ENCODE data around the gene CARMIL3. TPM values are rescaled to one million over a fixed set of nuclear protein-coding genes. Genes with fewer than 3 reads are reported as not detected.

Gene CARMIL3
- total RNA-seq, 1 donor from 2014 or later: 1.5 TPM

DNA sequence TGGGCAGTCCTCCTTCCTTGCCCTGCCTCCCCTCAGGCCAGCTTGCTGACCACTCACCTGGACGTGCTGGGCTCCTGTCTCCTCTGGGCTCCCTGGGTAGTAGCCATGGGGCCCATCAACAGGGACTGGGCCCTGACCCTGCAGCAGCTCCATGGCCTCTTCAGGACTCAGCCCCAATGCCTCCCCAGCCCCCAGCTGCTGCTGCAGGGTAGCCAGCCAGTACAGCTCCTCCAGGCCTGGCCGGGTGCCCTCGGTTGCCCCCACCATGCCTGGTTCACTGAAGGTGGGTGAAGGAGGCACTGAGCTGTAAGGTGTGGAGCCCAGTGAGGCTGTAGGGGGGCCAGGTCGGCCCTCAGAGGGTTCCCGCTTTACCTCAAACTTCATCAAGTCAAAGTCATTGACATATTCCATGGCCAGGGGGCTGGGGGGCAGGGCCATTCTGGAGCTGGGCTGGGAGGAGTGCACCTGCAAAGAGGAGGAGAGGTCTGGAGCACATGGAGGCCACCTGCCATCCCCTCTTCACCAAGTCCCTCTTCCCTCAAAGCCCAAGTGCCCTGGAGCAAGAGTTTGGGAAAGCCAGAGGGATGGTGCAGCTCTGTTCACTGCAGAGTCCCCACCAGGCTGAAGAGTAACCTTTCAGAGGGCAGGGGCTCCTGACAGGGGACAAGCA is 30.7 kb downstream of the CARMIL3 start:
- Mint-ChIP-seq H3K27me3 (peaks cover 6% of the 10 kb centered on the region), H3K27ac (peak overlapping the region; percentile 77), H3K9me3 (no peaks in the 10 kb centered on the region), H3K4me1 (peaks cover 16% of the 10 kb centered on the region), H3K4me3 (peak overlapping the region; percentile 84), H3K36me3 (ENCODE audit: low read depth) (no peaks in the 10 kb centered on the region)
- intact Hi-C loops (cut with micrococcal nuclease): no loop called here
- DNase-seq: no peak

GRCh38 chr14:24083462-24083861 is 31.7 kb downstream of the CARMIL3 start:
- intact Hi-C loops (cut with micrococcal nuclease): no loop called here
- Mint-ChIP-seq H3K36me3 (ENCODE audit: low read depth) (no peaks in the 10 kb centered on the region), H3K27ac (no peak overlapping the region), H3K9me3 (no peaks in the 10 kb centered on the region), H3K4me1 (peaks cover 16% of the 10 kb centered on the region), H3K4me3 (no peak overlapping the region), H3K27me3 (peaks cover 6% of the 10 kb centered on the region)
- no peak for DNase-seq

GRCh38 chr14:24084440-24084839 is 32.6 kb downstream of the CARMIL3 start:
- DNase-seq: no peak
- no peak overlapping the region for H3K4me3 Mint-ChIP-seq
- H3K27ac Mint-ChIP-seq: no peak overlapping the region
- intact Hi-C loops (cut with micrococcal nuclease): no loop called here
- peaks cover 6% of the 10 kb centered on the region for H3K27me3 Mint-ChIP-seq
- H3K9me3 Mint-ChIP-seq: no peaks in the 10 kb centered on the region
- peaks cover 16% of the 10 kb centered on the region for H3K4me1 Mint-ChIP-seq
- no peaks in the 10 kb centered on the region for H3K36me3 Mint-ChIP-seq (ENCODE audit: low read depth)

GRCh38 chr14:24085215-24085614 is 33.4 kb downstream of the CARMIL3 start:
- H3K4me1 Mint-ChIP-seq: peaks cover 13% of the 10 kb centered on the region
- no peaks in the 10 kb centered on the region for H3K9me3 Mint-ChIP-seq
- H3K27ac Mint-ChIP-seq: no peak overlapping the region
- no peak for DNase-seq
- peaks cover 6% of the 10 kb centered on the region for H3K27me3 Mint-ChIP-seq
- no peaks in the 10 kb centered on the region for H3K36me3 Mint-ChIP-seq (ENCODE audit: low read depth)
- no peak overlapping the region for H3K4me3 Mint-ChIP-seq
- intact Hi-C loops (cut with micrococcal nuclease): no loop called here

DNA sequence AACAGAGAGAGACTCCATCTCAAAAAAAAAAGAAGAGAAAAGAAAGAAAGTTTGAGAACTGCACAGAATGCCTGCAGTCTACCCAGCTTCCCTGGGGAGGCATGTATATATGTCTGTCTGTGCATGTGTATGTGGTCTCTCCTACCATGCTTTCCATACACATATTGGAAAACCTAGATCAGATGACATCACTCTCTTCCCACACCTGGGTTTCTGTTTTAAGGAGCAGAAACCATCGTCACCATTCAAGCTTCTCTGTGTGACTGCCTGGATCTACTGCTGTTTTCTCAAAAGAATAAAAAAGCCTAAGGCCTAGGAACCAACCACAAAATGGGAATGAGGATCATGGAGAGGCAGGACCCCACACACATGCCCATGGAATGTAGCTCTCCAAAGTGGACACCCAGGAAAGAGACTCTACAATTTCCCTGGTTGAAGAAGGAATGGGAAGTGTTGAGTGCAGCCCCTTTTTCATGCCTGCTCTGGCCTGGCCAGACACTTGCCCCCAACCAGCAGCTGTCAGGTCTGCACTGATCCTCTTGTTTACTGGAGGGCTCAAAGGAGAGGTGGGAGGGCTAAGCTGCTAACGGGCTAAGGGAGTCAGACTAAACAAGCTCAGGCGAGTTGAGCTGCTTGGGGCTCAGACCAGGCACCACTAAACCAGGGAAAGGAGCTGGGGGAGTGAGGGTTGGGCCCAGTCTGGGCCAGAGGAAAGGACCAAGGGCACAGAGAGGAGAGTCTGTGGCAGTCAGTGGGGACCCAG is 34.6 kb downstream of the CARMIL3 start:
- Mint-ChIP-seq H3K27me3 (peaks cover 6% of the 10 kb centered on the region), H3K9me3 (no peaks in the 10 kb centered on the region), H3K4me3 (no peak overlapping the region), H3K4me1 (peaks cover 11% of the 10 kb centered on the region), H3K27ac (no peak overlapping the region), H3K36me3 (ENCODE audit: low read depth) (no peaks in the 10 kb centered on the region)
- intact Hi-C loops (cut with micrococcal nuclease): no loop called here
- DNase-seq: no peak

GRCh38 chr14:24087004-24087403 is 35.2 kb downstream of the CARMIL3 start:
- no peak overlapping the region for H3K4me3 Mint-ChIP-seq
- no peaks in the 10 kb centered on the region for H3K9me3 Mint-ChIP-seq

GRCh38 chr14:24088095-24088494 is 36.3 kb downstream of the CARMIL3 start:
- H3K4me1 Mint-ChIP-seq: peaks cover 13% of the 10 kb centered on the region
- no peak for DNase-seq
- no peak overlapping the region for H3K4me3 Mint-ChIP-seq
- H3K9me3 Mint-ChIP-seq: no peaks in the 10 kb centered on the region
- H3K36me3 Mint-ChIP-seq (ENCODE audit: low read depth): no peaks in the 10 kb centered on the region
- intact Hi-C loops (cut with micrococcal nuclease): no loop called here
- no peak overlapping the region for H3K27ac Mint-ChIP-seq
- no peaks in the 10 kb centered on the region for H3K27me3 Mint-ChIP-seq

More at GRCh38 chr14:24087004-24087403, 35.2 kb downstream of the CARMIL3 start:
- intact Hi-C loops (cut with micrococcal nuclease): no loop called here
- Mint-ChIP-seq H3K27me3 (peaks cover 3% of the 10 kb centered on the region), H3K4me1 (peaks cover 8% of the 10 kb centered on the region), H3K36me3 (ENCODE audit: low read depth) (no peaks in the 10 kb centered on the region), H3K27ac (no peak overlapping the region)
- DNase-seq: no peak

DNA sequence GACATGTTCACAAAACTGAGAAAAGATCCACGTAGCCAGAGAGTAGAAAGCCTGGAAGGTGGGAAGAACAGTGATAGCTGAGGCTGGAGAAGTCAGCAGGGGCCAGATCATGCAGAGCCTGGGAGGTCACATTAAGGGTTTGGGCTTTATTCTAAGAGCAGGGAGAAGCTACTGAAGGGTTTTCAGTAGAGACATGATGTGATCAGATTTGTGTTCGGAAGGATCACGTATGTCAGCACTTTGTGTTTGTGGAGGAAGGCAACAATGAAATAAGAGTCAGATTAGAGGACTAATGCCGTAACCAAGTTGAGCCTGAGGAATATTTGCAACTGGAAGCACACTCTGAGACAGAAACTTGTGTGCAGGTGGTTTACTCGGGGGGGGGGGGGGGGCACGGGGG is 38.1 kb downstream of the CARMIL3 start:
- H3K36me3 Mint-ChIP-seq (ENCODE audit: low read depth): peaks cover under 1% of the 10 kb centered on the region
- intact Hi-C loops (cut with micrococcal nuclease): loop anchor here (1.0 to 5.0 kb wide), 4 partner anchors 32 to 103 kb away; partner anchors contain the start of gene DHRS4L2

DNA sequence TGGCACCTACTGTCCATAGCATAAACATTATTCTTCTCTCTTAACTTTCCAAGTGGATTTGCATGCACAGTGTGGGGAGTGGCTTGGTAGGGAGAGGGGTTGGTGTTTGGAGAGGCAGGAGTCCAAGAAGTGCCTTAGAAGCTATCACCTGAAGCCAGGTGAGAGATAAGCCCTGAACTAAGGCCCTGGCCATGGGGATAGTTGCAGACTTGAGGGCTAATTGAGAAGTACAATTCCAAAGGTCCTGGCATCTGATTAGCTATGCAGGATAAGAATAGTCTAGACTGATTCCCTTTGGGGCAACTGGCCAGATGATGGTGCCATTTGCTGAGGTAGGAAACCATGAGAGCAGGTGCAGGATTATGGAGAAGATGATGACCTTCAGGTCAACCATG is 40.3 kb downstream of the CARMIL3 start:
- H3K9me3 Mint-ChIP-seq: no peaks in the 10 kb centered on the region
- no peak for DNase-seq
- H3K4me3 Mint-ChIP-seq: peak overlapping the region; percentile 12
- H3K36me3 Mint-ChIP-seq (ENCODE audit: low read depth): peaks cover 16% of the 10 kb centered on the region
- intact Hi-C loops (cut with micrococcal nuclease): loop anchor here (5.0 kb wide), 1 partner anchor 105 kb away; the partner anchor contains the start of gene DHRS4L2
- H3K27ac Mint-ChIP-seq: peak overlapping the region; percentile 34
- H3K4me1 Mint-ChIP-seq: peaks cover 34% of the 10 kb centered on the region
- no peaks in the 10 kb centered on the region for H3K27me3 Mint-ChIP-seq

More for the DNA sequence above, 38.1 kb downstream of the CARMIL3 start:
- Mint-ChIP-seq H3K4me3 (no peak overlapping the region), H3K27ac (no peak overlapping the region), H3K4me1 (peaks cover 19% of the 10 kb centered on the region), H3K9me3 (no peaks in the 10 kb centered on the region), H3K27me3 (no peaks in the 10 kb centered on the region)
- DNase-seq: no peak

DNA sequence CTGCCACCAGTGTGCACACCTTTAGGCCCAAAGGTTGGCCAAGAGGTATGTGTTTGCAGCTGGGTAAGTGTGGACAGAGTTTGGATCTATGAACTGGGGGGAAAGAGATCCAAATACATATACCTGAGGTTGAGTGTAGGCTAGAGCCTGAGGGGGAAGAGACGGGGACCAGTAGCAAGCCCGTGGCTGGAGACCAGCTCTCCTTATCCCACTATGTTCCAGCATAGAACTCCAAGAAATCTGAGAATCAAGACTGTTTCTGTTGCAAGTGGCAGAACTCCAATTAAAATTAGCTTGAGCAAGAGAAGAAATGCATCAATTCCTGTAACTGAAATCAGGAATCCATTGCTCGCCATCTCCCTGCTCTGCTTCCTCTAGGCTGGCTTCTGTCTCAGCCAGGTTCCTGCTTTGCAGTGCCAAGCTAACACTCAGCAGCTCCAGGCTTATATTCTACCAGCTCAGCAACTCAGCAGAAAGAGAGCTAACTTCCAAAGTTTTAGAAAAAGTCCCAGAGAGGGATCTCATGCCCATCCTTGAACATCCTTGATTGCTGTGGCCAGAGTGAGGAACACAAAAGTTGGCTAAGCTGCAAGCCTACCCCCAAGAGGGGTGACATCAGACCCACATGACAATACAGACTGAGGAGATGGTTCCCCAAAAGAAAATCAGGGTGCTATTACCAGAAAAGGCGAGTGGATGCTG is 40.8 kb downstream of the CARMIL3 start:
- no peaks in the 10 kb centered on the region for H3K9me3 Mint-ChIP-seq
- H3K4me3 Mint-ChIP-seq: peak overlapping the region; percentile 94
- H3K4me1 Mint-ChIP-seq: peaks cover 34% of the 10 kb centered on the region
- H3K27me3 Mint-ChIP-seq: no peaks in the 10 kb centered on the region
- intact Hi-C loops (cut with micrococcal nuclease): loop anchor here (5.0 kb wide), 1 partner anchor 105 kb away; the partner anchor contains the start of gene DHRS4L2
- H3K27ac Mint-ChIP-seq: peak overlapping the region; percentile 94
- peaks cover 16% of the 10 kb centered on the region for H3K36me3 Mint-ChIP-seq (ENCODE audit: low read depth)
- no peak for DNase-seq

DNA sequence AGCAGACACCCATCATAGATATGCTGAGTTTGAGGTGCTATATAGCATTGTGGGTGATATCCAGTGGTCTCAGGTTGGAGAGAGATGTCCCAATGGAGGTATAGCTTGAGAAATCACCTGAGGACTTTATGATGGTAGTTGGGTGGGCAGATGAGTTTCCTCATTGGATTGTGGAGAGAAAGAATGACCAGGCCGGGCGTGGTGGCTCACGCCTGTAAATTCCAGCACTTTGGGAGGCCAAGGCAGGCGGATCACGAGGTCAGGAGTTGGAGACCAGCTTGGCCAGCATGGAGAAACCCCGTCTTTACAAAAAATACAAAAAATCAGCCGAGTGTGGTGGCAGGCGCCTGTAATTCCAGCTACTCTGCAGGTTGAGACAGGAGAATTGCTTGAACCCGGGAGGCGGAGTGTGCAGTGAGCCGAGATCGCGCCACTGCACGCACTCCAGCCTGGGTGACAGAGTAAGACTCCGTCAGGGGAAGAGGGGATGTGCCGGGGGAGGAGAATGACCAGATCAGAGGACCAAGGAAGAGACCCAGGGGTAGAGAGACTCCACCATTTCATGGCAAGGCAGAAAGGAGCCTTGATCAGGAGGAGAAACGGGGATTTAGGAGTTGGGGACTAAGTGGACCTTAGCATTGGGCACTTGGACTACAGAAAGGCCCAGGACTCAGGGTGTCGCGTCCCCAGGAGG is 41.5 kb downstream of the CARMIL3 start:
- no peaks in the 10 kb centered on the region for H3K27me3 Mint-ChIP-seq
- peak overlapping the region; percentile 94 for H3K27ac Mint-ChIP-seq
- no peak for DNase-seq
- H3K4me3 Mint-ChIP-seq: peak overlapping the region; percentile 94
- H3K4me1 Mint-ChIP-seq: peaks cover 34% of the 10 kb centered on the region
- intact Hi-C loops (cut with micrococcal nuclease): loop anchor here (5.0 kb wide), 1 partner anchor 106 kb away; the partner anchor contains the start of gene DHRS4L2
- peaks cover 20% of the 10 kb centered on the region for H3K36me3 Mint-ChIP-seq (ENCODE audit: low read depth)
- H3K9me3 Mint-ChIP-seq: no peaks in the 10 kb centered on the region

GRCh38 chr14:24093901-24094840 is 42.4 kb downstream of the CARMIL3 start, which contains the start of gene PCK2:
Gene PCK2 (plus strand): TSS chr14:24094311. CDS start chr14:24094406, 95 bp downstream.
- Mint-ChIP-seq H3K27me3 (no peaks in the 10 kb centered on the region), H3K4me1 (peaks cover 34% of the 10 kb centered on the region), H3K9me3 (no peaks in the 10 kb centered on the region), H3K4me3 (peak within 1 kb of the TSS; percentile 94), H3K27ac (peak within 1 kb of the TSS; percentile 94), H3K36me3 (ENCODE audit: low read depth) (peaks cover 22% of the 10 kb centered on the region)
- DNase-seq: peak; percentile 93
- intact Hi-C loops (cut with micrococcal nuclease): loop anchor here (1.0 to 5.0 kb wide), 5 partner anchors 13 to 107 kb away; partner anchors contain the start of genes DCAF11, DHRS4L2, NRL and PSME2

Data from activated CD4-positive, alpha-beta T cell treated with anti-CD3 and anti-CD28 coated beads, Interleukin-2, amount 10 ng/mL, durations not matched to agents 24 days and 14 days (primary cell).